Measurements from ENCODE around the gene PHLPP2. TPM values are rescaled to one million over a fixed set of nuclear protein-coding genes. Genes with fewer than 3 reads are reported as not detected.
"Not testable (repeated sequence)": the region's sequence is repeated elsewhere in the genome, so short reads cannot be mapped to it uniquely, and the experiment has no call there.

PHLPP2 gene
- polyA plus RNA-seq, 3 donors: 0.57 to 2.5 (median 1.4) TPM

DNA sequence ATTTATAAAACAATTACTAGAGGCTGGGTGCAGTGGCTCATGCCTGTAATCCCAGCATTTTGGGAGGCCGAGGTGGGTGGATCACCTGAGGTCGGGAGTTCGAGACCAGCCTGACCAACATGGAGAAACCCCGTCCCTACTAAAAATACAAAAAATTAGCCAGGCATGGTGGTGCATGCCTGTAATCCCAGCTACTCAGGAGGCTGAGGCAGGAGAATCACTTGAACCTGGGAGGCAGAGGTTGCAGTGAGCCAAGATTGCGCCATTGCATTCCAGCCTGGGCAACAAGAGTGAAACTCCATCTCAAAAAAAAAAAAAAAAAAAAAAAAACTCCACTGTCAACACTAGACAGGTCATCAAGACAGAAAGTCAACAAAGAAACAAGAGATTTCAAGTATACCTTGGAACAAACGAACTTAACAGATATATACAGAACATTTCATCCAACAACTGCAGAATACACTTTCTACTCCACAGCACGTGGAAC lies 129.1 kb downstream of the PHLPP2 start:
- DNase-seq; H4K20me1 ChIP-seq (ENCODE audit: insufficient read depth, low read length); H3K36me3 ChIP-seq (replicated peaks in 1 of 2; ENCODE audit: control insufficient read depth in 1 of 2, insufficient read depth in 2 of 2, low read length in 2 of 2); H3K9me3 Mint-ChIP-seq; H3K27me3 ChIP-seq (ENCODE audit: control insufficient read depth in 2 of 2, insufficient read depth in 2 of 2, low read length in 2 of 2); H2AFZ ChIP-seq (ENCODE audit: insufficient read depth, low read depth, low read length, poor library complexity, severe bottlenecking); H3K4me3 ChIP-seq (replicated peaks in 1 of 3; ENCODE audit: low read depth in 2 of 3, low read length in 3 of 3); H3K4me3 Mint-ChIP-seq; H3K9ac ChIP-seq (ENCODE audit: insufficient read depth, low read length, poor library complexity, severe bottlenecking); H3K79me2 ChIP-seq (ENCODE audit: insufficient read depth, low read length); H3K9me3 ChIP-seq (replicated peaks in 1 of 2; ENCODE audit: control insufficient read depth in 1 of 2, insufficient read depth in 1 of 2, low read length in 2 of 2); intact Hi-C loops (cut with micrococcal nuclease); H3K4me1 ChIP-seq (ENCODE audit: control insufficient read depth in 1 of 2, insufficient read depth in 2 of 2, low read length in 2 of 2); H3K27ac Mint-ChIP-seq; H3K4me1 Mint-ChIP-seq; H3K4me2 ChIP-seq (replicated peaks; ENCODE audit: extremely low read depth, low read length, poor library complexity, severe bottlenecking); H3K36me3 Mint-ChIP-seq; H3K27ac ChIP-seq (ENCODE audit: low read depth in 1 of 2, low read length in 2 of 2): not testable (repeated sequence)
- no CpG with 5 or more reads among the region's 7 CpGs for WGBS (ENCODE audit: insufficient coverage)
- peaks cover 6 to 15% (median 14%) of the 10 kb centered on the region in 3 donors for H3K27me3 Mint-ChIP-seq (ENCODE audit: low read depth in 3 of 3)

Small RNA genes within 50 kb of the gene (small RNA-seq; reads per million reads assigned to genes)
- gene RNU6-208P (ENCODE audit: insufficient read length, low read depth): not detected
- gene SNORA70D (ENCODE audit: insufficient read length, low read depth): not detected
- gene SNORD71 (ENCODE audit: insufficient read length, low read depth): 3,501 reads per million, percentile 99 among the genes with 10 or more reads in this experiment

Other genes starting within 250 kb of the PHLPP2 start
- gene ZNF19, start 235.4 kb downstream of the PHLPP2 start, polyA plus RNA-seq: under 1 TPM in 2 of 3 donors, not detected in 1; 0.41 to 0.80 TPM
- gene CHST4, start 198.3 kb downstream of the PHLPP2 start, polyA plus RNA-seq: not detected
- gene TAT, start 147.6 kb downstream of the PHLPP2 start, polyA plus RNA-seq: not detected
- under 1 TPM in 1 of 3 donors, not detected in 2; 0.12 TPM for gene MARVELD3, start 98.5 kb downstream of the PHLPP2 start, polyA plus RNA-seq
- 10 to 100 TPM in 2 of 3 donors, 1 to 10 TPM in 1; 6.7 to 43.8 (median 10.7) TPM for gene AP1G1, start 84.1 kb upstream of the PHLPP2 start, polyA plus RNA-seq
- 10 to 100 TPM in 2 of 3 donors, 1 to 10 TPM in 1; 6.7 to 27.9 (median 10.0) TPM for gene ATXN1L, start 121.3 kb upstream of the PHLPP2 start, polyA plus RNA-seq
- gene ZNF821, start 159.5 kb upstream of the PHLPP2 start, polyA plus RNA-seq: 1 to 10 TPM; 3.1 to 5.4 (median 4.9) TPM
- 100 to 1,000 TPM in 2 of 3 donors, 10 to 100 TPM in 1; 81.3 to 233 (median 102) TPM for gene IST1, start 170.8 kb upstream of the PHLPP2 start, polyA plus RNA-seq